DLD1 (cell line): ENCODE results near the gene TNXB.
"Not testable (repeated sequence)": the region's sequence is repeated elsewhere in the genome, so short reads cannot be mapped to it uniquely, and the experiment has no call there.

Experiments used
- in situ Hi-C: cut with HindIII; loops from 2 replicates; pipeline ENCODE4 v1.10.0; 2017; ENCODE audit warnings: low sequenced_read_pairs

Gene TNXB

GRCh38 chr6:32041385-32041784 lies 67.8 kb downstream of the TNXB start:
- in situ Hi-C loops: not testable (repeated sequence)

DNA sequence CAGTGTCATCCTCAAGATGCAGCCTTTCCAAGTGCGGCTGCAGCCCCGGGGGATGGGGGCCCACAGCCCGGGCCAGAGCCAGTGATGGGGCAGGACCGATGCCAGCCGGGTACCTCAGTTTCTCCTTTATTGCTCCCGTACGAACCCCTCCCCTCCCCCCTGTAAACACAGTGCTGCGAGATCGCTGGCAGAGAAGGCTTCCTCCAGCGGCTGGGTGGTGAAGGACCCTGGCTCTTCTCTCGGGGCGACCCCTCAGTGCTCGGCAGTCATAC lies 68.2 kb downstream of the TNXB start:
- in situ Hi-C loops: not testable (repeated sequence)

- in situ Hi-C loops: not testable (repeated sequence)
These were observed 68.7 kb downstream of the TNXB start for GRCh38 chr6:32040299-32041049.

DNA sequence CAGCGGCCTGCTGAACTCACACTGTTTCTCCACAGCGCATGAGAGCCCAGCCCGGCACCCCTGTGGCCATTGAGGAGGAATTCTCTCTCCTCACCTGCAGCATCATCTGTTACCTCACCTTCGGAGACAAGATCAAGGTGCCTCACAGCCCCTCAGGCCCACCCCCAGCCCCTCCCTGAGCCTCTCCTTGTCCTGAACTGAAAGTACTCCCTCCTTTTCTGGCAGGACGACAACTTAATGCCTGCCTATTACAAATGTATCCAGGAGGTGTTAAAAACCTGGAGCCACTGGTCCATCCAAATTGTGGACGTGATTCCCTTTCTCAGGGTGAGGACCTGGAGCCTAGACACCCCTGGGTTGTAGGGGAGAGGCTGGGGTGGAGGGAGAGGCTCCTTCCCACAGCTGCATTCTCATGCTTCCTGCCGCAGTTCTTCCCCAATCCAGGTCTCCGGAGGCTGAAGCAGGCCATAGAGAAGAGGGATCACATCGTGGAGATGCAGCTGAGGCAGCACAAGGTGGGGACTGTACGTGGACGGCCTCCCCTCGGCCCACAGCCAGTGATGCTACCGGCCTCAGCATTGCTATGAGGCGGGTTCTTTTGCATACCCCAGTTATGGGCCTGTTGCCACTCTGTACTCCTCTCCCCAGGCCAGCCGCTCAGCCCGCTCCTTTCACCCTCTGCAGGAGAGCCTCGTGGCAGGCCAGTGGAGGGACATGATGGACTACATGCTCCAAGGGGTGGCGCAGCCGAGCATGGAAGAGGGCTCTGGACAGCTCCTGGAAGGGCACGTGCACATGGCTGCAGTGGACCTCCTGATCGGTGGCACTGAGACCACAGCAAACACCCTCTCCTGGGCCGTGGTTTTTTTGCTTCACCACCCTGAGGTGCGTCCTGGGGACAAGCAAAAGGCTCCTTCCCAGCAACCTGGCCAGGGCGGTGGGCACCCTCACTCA lies 69.5 kb downstream of the TNXB start:
- in situ Hi-C loops: not testable (repeated sequence)

- in situ Hi-C loops: not testable (repeated sequence)
These were observed 70.3 kb downstream of the TNXB start for GRCh38 chr6:32038878-32039277.

GRCh38 chr6:32037598-32038524 lies 71.3 kb downstream of the TNXB start, which contains the start of gene CYP21A2:
CYP21A2 (plus strand) TSS chr6:32038415; CDS start chr6:32038423, 8 bp downstream.
- in situ Hi-C loops: not testable (repeated sequence)

- in situ Hi-C loops: not testable (repeated sequence)
These were observed 72.0 kb downstream of the TNXB start for GRCh38 chr6:32037136-32037535.

- in situ Hi-C loops: not testable (repeated sequence)
These were observed 73.7 kb downstream of the TNXB start for GRCh38 chr6:32035283-32036013.

DNA sequence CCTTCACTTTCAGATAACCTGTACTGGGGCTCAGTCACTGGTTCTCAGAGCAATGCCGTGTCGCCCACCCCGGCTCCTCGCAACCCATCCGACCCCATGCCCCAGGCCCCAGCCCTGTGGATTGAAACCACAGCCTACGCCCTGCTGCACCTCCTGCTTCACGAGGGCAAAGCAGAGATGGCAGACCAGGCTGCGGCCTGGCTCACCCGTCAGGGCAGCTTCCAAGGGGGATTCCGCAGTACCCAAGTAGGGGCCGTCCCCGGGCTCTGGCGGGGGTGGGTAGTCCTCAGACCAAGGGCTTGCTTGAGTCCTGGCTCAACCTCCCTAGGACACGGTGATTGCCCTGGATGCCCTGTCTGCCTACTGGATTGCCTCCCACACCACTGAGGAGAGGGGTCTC lies 79.6 kb downstream of the TNXB start:
- in situ Hi-C loops: not testable (repeated sequence)

GRCh38 chr6:32028631-32029030 lies 80.5 kb downstream of the TNXB start:
- in situ Hi-C loops: not testable (repeated sequence)

GRCh38 chr6:32022100-32022499 lies 87.0 kb downstream of the TNXB start:
- in situ Hi-C loops: not testable (repeated sequence)

GRCh38 chr6:32014547-32014946 lies 94.6 kb downstream of the TNXB start, which contains the start of gene C4B:
C4B (plus strand) TSS chr6:32014795; CDS start chr6:32014846, 51 bp downstream.
- in situ Hi-C loops: not testable (repeated sequence)

DNA sequence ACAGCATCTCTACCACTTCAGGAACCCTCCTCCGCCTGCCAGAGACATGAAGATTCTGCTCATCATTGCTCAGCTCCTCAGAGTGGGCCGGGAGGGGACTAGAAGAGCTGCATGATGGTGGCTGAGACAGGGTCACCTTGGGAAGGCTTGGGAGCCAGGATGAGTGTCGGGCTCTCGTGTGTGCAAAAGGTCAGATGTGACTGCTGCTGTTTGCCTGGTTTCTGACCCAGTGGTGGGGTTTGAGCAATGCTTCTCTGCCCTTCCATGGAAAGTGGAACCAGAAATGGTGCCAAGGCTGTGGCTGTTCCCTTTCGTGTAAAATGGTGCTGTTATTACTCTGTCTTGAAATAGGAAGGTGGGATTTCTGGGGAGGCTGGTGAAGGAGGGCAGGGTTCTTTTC lies 95.4 kb downstream of the TNXB start:
- in situ Hi-C loops: not testable (repeated sequence)

GRCh38 chr6:32012941-32013617 lies 96.1 kb downstream of the TNXB start:
- in situ Hi-C loops: not testable (repeated sequence)

GRCh38 chr6:32010856-32011530 lies 98.1 kb downstream of the TNXB start:
- in situ Hi-C loops: not testable (repeated sequence)

DNA sequence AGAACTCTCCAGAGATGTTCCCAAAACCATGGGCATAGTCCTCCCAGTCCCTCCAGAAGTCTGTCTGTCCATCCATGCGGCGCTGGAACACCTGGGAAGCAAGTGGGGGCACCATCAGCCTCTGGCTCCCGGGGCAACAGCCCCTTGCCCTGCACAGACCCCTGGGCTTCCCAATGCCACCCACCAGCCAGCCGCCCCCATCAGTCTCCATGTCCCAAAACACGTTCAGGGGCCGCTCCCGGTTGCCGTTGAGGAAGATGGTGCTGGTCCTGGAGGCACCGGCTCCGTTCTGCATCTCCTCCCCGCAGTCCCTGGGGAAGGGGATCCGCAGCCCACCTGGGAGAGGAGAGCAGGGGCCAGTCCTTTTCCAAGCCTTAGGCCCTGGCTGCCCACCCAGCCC lies 99.6 kb downstream of the TNXB start:
- in situ Hi-C loops: not testable (repeated sequence)

DNA sequence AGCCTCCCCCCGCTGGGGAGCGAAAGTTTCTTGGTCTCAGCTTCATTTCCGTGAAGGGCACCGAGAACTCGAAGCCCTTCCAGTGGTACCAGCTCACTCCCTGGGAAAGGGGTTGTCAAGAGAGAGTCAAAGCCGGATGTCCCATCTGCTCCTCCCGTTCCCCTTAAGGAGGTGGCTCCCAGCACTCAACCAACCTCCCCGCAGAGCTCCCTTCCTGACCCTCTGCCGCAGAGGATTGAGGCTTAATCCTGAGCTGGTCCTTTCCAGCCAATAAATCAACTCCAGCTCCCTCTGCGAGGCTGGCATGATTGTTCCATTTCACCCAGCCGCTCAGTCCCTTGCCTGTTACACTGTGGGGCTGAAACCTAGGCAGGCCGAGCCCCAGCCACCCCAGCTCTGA lies 100.5 kb downstream of the TNXB start:
- in situ Hi-C loops: not testable (repeated sequence)

- in situ Hi-C loops: not testable (repeated sequence)
These were observed 101.1 kb downstream of the TNXB start for GRCh38 chr6:32008037-32008436.

GRCh38 chr6:32007086-32007485 lies 102.1 kb downstream of the TNXB start:
- in situ Hi-C loops: not testable (repeated sequence)
